K562 (cell line): ENCODE measurements around the gene ME3. TPM values are rescaled to one million over a fixed set of nuclear protein-coding genes. Genes with fewer than 3 reads are reported as not detected.
A peak's percentile ranks its signal among the peaks of the same experiment; 100 is the strongest.

ENCODE experiments used
- ATAC-seq: fragments of 200-7000 bp; cut with Tn5 transposase; 3 replicates; pipeline ENCODE4 v1.9.1; 2020; ENCODE audit warnings: moderate library complexity
- BruUV-seq: library from RNA; stranded (reverse); fragments of 400-500 nt; replicated peaks from 2 replicates; lab custom pipeline; 2021; lab: Mats Ljungman, UMichigan
- CTCF ChIA-PET: fragments of 300-600 bp; formaldehyde crosslinking; extraction: SDS; loops from one replicate; lab custom pipeline; 2021; ENCODE audit warnings: low intra/inter-chr PET ratio; lab: Yijun Ruan, JAX
- POLR2A ChIA-PET: fragments of 300-600, 350-650 bp; sonication (Branson Sonifier 250); formaldehyde crosslinking; extraction: SDS; loops from one replicate; lab custom pipeline; 2021; ENCODE audit warnings: antibody characterized with exemption, inconsistent platforms; lab: Yijun Ruan, JAX
- DNase-seq, 4 experiments: peaks; one replicate each; pipeline versions ENCODE4 v3.0.0 to v3.0.0-alpha.2; 2011 to 2018; ENCODE audit warnings: low spot score in 3 of 4, mixed read lengths in 3 of 4; ENCODE audit errors: extremely low read depth in 1 of 4
- FAIRE-seq: peaks from 2 replicates; lab custom pipeline; 2011; peaks lifted over from hg19 to GRCh38; lab: Jason Lieb, UNC
- H2AFZ ChIP-seq: 2 replicates; pipeline ENCODE4 v1.6.0; 2011; ENCODE audit warnings: low read depth, low read length, control low read depth, inconsistent platforms
- H3K27ac ChIP-seq: fragments of 200-600 bp; 3 replicates; pipeline ENCODE4 v1.8.0; 2011; ENCODE audit warnings: low read depth, mild to moderate bottlenecking, control low read depth, inconsistent platforms, low read length, moderate library complexity, mixed read lengths; ENCODE audit errors: extremely low read depth
- H3K27me3 ChIP-seq, 2 experiments: fragments of 300-600 bp in 1 of 2; 2 replicates in 1 of 2; 3 replicates in 1 of 2; pipeline versions ENCODE4 v1.6.0 to v1.8.0; 2011; ENCODE audit warnings: inconsistent platforms in 2 of 2, low read length in 2 of 2, mild to moderate bottlenecking in 1 of 2, mixed read lengths in 1 of 2, moderate library complexity in 1 of 2; ENCODE audit not compliant: control insufficient read depth in 2 of 2, insufficient read depth in 2 of 2
- H3K36me3 ChIP-seq: fragments of 300-600 bp; 3 replicates; pipeline ENCODE4 v1.8.0; 2011; ENCODE audit warnings: mild to moderate bottlenecking, low read length, inconsistent platforms; ENCODE audit not compliant: control insufficient read depth, insufficient read depth
- H3K4me1 ChIP-seq, 2 experiments: fragments of 200-600 bp in 1 of 2; replicated peaks in 1 of 2; 2 replicates in 1 of 2; 3 replicates in 1 of 2; pipeline versions ENCODE4 v1.5.1 to v1.8.0; 2011; ENCODE audit warnings: inconsistent platforms in 2 of 2, low read length in 2 of 2, mild to moderate bottlenecking in 1 of 2, mixed read lengths in 1 of 2, moderate library complexity in 1 of 2; ENCODE audit not compliant: control insufficient read depth in 2 of 2, insufficient read depth in 2 of 2
- H3K4me2 ChIP-seq: 2 replicates; pipeline ENCODE4 v1.6.1; 2011; ENCODE audit warnings: low read length, control low read depth, inconsistent platforms, mixed read lengths; ENCODE audit not compliant: insufficient read depth
- H3K4me3 ChIP-seq: fragments of 200-600 bp; sonication (generic), shearing (Covaris generic); 2 replicates; pipeline ENCODE4 v1.5.1; 2016; ENCODE audit warnings: control low read depth, inconsistent platforms
- H3K79me2 ChIP-seq: fragments of 200-600 bp; 3 replicates; pipeline ENCODE4 v1.8.0; 2011; ENCODE audit warnings: low read length, inconsistent platforms; ENCODE audit not compliant: control insufficient read depth, insufficient read depth
- H3K9ac ChIP-seq, 2 experiments: 2 replicates each; pipeline versions ENCODE4 v1.6.0 to v1.6.1; 2011; ENCODE audit warnings: low read depth in 2 of 2, low read length in 2 of 2, control low read depth in 1 of 2, inconsistent platforms in 1 of 2, mild to moderate bottlenecking in 1 of 2, mixed read lengths in 1 of 2; ENCODE audit not compliant: insufficient read depth in 1 of 2
- H3K9me1 ChIP-seq: one replicate; pipeline ENCODE4 v1.6.0; 2011; ENCODE audit warnings: inconsistent platforms, mild to moderate bottlenecking, low read length, moderate library complexity; ENCODE audit not compliant: control insufficient read depth, insufficient read depth
- H3K9me3 ChIP-seq: replicated peaks from 2 replicates; pipeline ENCODE4 v1.5.1; 2011; ENCODE audit warnings: low read depth, low read length, inconsistent platforms; ENCODE audit not compliant: control insufficient read depth, insufficient read depth
- H4K20me1 ChIP-seq: replicated peaks from 2 replicates; pipeline ENCODE4 v1.6.1; 2011; ENCODE audit warnings: low read length, inconsistent platforms, mixed read lengths; ENCODE audit not compliant: control insufficient read depth, insufficient read depth
- ELF2 ChIP-seq: fragments of 250-450 bp; sonication (Bioruptor Pico); IDR thresholded peaks from 2 replicates; pipeline ENCODE4 v1.5.0; 2021; ENCODE audit warnings: mild to moderate bottlenecking
- HMBOX1 ChIP-seq: sonication (generic); IDR thresholded peaks from 2 replicates; pipeline ENCODE4 v1.6.1; 2016
- ID3 ChIP-seq, 2 experiments: fragments of 250-450 bp in 1 of 2; fragments of 450-650 bp in 1 of 2; sonication (Bioruptor Pico) in 1 of 2; IDR thresholded peaks; 2 replicates each; pipeline versions ENCODE4 v1.6.1 to v1.8.0; 2016 to 2021; ENCODE audit warnings: mild to moderate bottlenecking in 2 of 2, moderate library complexity in 2 of 2, missing compliant biosample characterization in 1 of 2, missing genetic modification characterization in 1 of 2
- PRDM10 ChIP-seq: fragments of 450-650 bp; IDR thresholded peaks from 2 replicates; pipeline ENCODE4 v1.6.1; 2018; ENCODE audit not compliant: partially characterized antibody
- TRIM25 ChIP-seq: fragments of 450-650 bp; IDR thresholded peaks from 2 replicates; pipeline ENCODE4 v1.7.0; 2016; ENCODE audit warnings: borderline replicate concordance
- ZC3H8 ChIP-seq: fragments of 450-650 bp; IDR thresholded peaks from 2 replicates; pipeline ENCODE4 v1.6.1; 2017
- WGBS: fragments of 100-300 bp; shearing (Covaris generic); methylation state at CpG from one replicate; pipeline ENCODE4 v1.1.6; 2016; ENCODE audit warnings: low coverage, mixed read lengths; ENCODE audit not compliant: insufficient coverage; ENCODE audit errors: missing lambda C conversion rate; 5-methylcytosine and 5-hydroxymethylcytosine counted together
- in situ Hi-C: fragments of 300-500 bp; cut with MboI; formaldehyde crosslinking; loops from 4 replicates; pipeline ENCODE4 v1.15.0; 2018; ENCODE audit warnings: inconsistent platforms, mixed read lengths
- intact Hi-C: fragments of 100-400 bp; cut with micrococcal nuclease; formaldehyde crosslinking; loops from 2 replicates; pipeline ENCODE4 v1.14.2; 2022
- polyA plus RNA-seq, 8 experiments: library from polyadenylated mRNA; depleted of rRNA in 4 of 8; stranded (reverse) in 5 of 8; unstranded in 3 of 8; fragments of >200 nt; fragmentation: Nextera tagmentation in 2 of 8; fragmentation: Illumina TruSeq in 1 of 8; extraction: Ambion mirVana in 2 of 8; extraction: Trizol in 1 of 8; gene quantifications; 2 replicates each; pipeline versions ENCODE4 v1.2.1 to v1.2.3, GENCODE V29; 2011 to 2014; ENCODE audit warnings: inconsistent platforms in 1 of 8, missing spikeins in 1 of 8
- total RNA-seq, 7 experiments: library from RNA; depleted of rRNA in 6 of 7; stranded (reverse); fragments of >200 nt in 6 of 7; fragmentation: Illumina TruSeq in 2 of 7; extraction: Trizol in 2 of 7; gene quantifications; 2 replicates each; pipeline versions ENCODE4 v1.2.1 to v1.2.3, GENCODE V29; 2011 to 2021; ENCODE audit warnings: low replicate concordance in 1 of 7

ME3 gene
- total and polyA plus RNA-seq, 9 of the 15 experiments (the other 6 are each of a cell fraction or from before 2014, with no cell fraction given): not detected

- TF ChIP-seq TRIM25 (no peak), HMBOX1 (no peak), ZC3H8 (no peak)
These were observed 229.6 kb downstream of the ME3 start (continued) for GRCh38 chr11:86442827-86443226.

- H3K4me3 ChIP-seq: no peak overlapping the region
- ATAC-seq: no peak
- H3K9me3 ChIP-seq: no peaks in the 10 kb centered on the region
- H3K4me2 ChIP-seq: no peak overlapping the region
- no peak for TF ChIP-seq ELF2
- no peak for TF ChIP-seq PRDM10
- no peak for TF ChIP-seq ID3 (CRISPR knock-in tag; IDR thresholded peaks at IDR 0.05)
- TF ChIP-seq ID3 (tag; IDR thresholded peaks at IDR 0.05): peak; percentile 62; the same call in 1 of the 2 replicates
- TF ChIP-seq, all 486 proteins: peak for 1
- Histone ChIP-seq H3K4me1 (peaks cover 0 to 4% of the 10 kb centered on the region in 2 experiments; a peak in 2 of 5 replicates), H3K79me2 (no peaks in the 10 kb centered on the region), H3K9me1 (no peaks in the 10 kb centered on the region), H3K27ac (no peak overlapping the region), H3K9ac (no peak overlapping the region), H3K36me3 (no peaks in the 10 kb centered on the region), H2AFZ (no peak overlapping the region), H3K27me3 (no peaks in the 10 kb centered on the region), H4K20me1 (no peaks in the 10 kb centered on the region)
- POLR2A ChIA-PET: interaction anchor here (0.6 to 1.3 kb wide), 4 partner anchors 9 to 731 kb away, joined by 3 to 4 read pairs (median 3); no protein-coding TSS in a partner anchor
- CTCF ChIA-PET: no interaction called here
- DNase-seq (no peak), FAIRE-seq (no peak)
- BruUV-seq: no TSS peak
- 25% methylated on average over 2 of the region's 2 CpGs for WGBS
- intact Hi-C loops (no loop called here), in situ Hi-C loops (no loop called here)
These were observed 230.0 kb downstream of the ME3 start for GRCh38 chr11:86442420-86442819.
